Measurements from ENCODE around the gene FBXL7.

Gene FBXL7

DNA sequence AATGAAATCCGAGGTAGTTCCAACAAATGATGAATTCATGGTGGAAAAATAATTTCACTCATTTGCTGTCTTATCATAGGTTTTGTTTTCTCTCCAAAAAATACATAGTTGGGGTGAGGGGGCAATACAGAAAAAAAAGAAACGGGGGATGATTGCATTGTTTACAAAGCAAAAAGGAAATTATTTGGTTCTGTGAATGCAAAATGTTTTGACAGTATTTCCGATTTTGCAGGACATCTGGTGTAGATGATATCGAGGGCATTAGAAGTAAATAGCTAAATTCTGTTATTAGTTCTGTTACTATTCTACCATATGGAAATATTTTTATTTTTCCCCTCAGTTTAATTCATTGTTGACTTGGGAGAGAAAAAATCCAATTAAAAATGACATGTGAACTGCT lies 477.9 kb downstream of the FBXL7 start:
- DNase-seq = no peak

DNA sequence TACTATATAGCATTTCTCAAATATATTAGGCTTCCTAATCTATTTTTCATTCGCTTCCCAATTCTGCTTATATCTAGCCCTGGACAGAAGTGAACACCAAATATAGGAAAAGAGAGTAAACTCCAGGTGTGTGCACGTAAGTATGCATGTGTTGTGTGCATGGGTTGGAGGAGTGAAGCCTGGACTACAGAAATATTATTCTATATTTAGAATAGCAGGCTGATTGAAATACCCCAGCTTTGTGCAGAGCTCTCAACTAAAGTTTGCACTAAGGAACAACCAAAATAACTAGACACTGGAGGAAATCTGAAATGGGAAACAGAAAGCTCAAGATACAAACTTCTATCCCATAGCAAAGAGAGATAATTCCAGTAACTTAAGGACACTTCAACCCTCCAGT lies 480.9 kb downstream of the FBXL7 start:
- no peak for DNase-seq

DNA sequence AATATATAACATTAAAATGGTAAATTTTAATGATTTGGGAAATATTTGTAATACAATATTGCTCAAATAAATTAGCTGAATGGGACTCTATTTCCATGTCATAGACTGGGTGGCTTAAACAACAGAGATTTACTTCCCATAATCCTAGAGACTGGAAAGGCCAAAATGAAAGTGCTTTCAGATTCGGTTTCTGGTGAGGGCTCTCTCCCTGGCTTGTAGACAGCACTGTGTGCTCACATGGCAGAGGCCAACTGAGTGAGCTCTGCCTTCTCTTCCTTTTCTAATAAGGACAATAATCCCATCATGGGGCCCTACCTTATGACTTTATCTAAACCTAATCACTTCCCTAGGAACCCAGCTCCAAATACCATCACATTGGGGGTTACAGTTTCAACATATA lies 483.4 kb downstream of the FBXL7 start:
- DNase-seq = no peak

Measured in hematopoietic multipotent progenitor cell treated with erythropoietin and hydrocortisone succinate and interleukin-3 and kit ligand, for 8 days (in vitro differentiated cells).